ENCODE results near the gene ADGRA1. TPM values are rescaled to one million over a fixed set of nuclear protein-coding genes. Genes with fewer than 3 reads are reported as not detected.

Gene ADGRA1
- total RNA-seq, 1 donor from 2014 or later, result 0.99 TPM

DNA sequence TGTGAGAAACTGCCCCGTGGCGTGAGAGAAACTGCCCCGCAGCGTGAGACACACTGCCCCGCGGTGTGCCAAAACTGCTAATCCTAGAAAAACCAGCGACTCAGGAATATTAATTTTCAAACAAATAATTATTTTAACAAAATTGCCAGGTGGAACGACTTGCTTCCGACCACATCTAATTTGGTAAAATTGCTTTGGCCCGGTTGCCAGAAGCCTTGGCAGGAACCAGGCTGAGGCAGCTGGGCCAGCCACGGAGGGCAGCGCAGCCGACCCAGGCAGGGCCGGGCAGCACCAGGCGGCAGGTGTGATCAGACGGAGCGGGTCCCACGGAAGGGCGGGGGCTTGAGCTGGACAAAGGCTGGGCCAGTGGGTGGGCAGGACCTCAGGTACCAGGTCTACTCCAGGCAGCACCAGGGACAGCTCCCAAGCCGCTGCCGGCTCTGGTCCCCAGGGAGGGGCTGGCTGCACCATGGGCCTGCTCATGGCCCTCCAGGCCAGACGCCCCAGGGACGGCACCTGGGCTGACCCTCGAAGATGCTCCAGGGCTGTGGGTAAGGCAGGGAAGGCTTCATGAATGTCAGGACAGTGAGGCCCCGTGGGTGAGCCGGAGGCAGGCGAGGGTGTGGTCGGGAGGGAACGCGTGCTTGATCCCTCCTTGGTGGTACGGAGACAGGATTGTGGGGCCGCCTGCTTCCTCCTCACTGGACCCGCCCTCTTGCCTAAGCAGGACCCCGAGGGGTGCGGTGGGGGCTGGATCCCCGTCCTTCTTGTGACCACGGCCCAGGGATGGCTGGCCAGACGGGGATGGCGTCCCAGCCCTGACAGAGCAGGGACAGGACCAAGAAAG is 7.7 kb upstream of the ADGRA1 start:
- Mint-ChIP-seq H3K36me3 (no peaks in the 10 kb centered on the region), H3K4me1 (ENCODE audit: unreplicated experiment) (no peaks in the 10 kb centered on the region), H3K27ac (no peak overlapping the region), H3K9me3 (no peaks in the 10 kb centered on the region), H3K27me3 (peaks cover 15% of the 10 kb centered on the region), H3K4me3 (no peak overlapping the region)
- no peak for TF ChIP-seq CTCF (conservative IDR thresholded peaks at IDR 0.05)
- no peak for DNase-seq (ENCODE audit: extremely low spot score, unreplicated experiment)

GRCh38 chr10:133080683-133081040 is 7.1 kb upstream of the ADGRA1 start:
- no peaks in the 10 kb centered on the region for H3K9me3 Mint-ChIP-seq

DNA sequence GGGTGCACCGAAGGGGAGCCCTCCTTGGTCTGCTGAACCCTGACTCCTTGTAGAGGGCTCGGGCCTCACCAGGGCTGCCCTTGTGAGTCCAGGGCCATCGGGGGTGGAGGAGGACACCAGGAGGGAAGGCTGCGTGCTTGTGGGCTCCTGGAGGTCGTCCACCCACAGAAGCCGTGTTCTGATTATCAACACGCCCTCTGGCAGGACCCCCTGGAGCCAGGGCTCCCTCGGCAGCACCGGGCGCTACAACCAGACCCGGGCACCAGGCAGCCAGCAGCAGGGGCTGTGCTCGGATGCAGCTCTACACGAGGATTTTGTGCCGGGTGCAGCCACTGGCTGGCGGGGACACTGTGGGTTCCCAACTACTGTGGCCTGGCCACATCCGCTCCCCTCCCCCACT is 6.1 kb upstream of the ADGRA1 start:
- Mint-ChIP-seq H3K36me3 (no peaks in the 10 kb centered on the region), H3K4me1 (ENCODE audit: unreplicated experiment) (no peaks in the 10 kb centered on the region), H3K27me3 (peaks cover 23% of the 10 kb centered on the region), H3K9me3 (no peaks in the 10 kb centered on the region), H3K27ac (no peak overlapping the region), H3K4me3 (no peak overlapping the region)
- no peak for TF ChIP-seq CTCF (conservative IDR thresholded peaks at IDR 0.05)
- no peak for DNase-seq (ENCODE audit: extremely low spot score, unreplicated experiment)

More at GRCh38 chr10:133080683-133081040, 7.1 kb upstream of the ADGRA1 start:
- no peaks in the 10 kb centered on the region for H3K4me1 Mint-ChIP-seq (ENCODE audit: unreplicated experiment)
- DNase-seq (ENCODE audit: extremely low spot score, unreplicated experiment), result no peak
- no peak for TF ChIP-seq CTCF (conservative IDR thresholded peaks at IDR 0.05)
- H3K4me3 Mint-ChIP-seq, result no peak overlapping the region
- H3K36me3 Mint-ChIP-seq, result no peaks in the 10 kb centered on the region
- peaks cover 17% of the 10 kb centered on the region for H3K27me3 Mint-ChIP-seq
- H3K27ac Mint-ChIP-seq, result no peak overlapping the region

DNA sequence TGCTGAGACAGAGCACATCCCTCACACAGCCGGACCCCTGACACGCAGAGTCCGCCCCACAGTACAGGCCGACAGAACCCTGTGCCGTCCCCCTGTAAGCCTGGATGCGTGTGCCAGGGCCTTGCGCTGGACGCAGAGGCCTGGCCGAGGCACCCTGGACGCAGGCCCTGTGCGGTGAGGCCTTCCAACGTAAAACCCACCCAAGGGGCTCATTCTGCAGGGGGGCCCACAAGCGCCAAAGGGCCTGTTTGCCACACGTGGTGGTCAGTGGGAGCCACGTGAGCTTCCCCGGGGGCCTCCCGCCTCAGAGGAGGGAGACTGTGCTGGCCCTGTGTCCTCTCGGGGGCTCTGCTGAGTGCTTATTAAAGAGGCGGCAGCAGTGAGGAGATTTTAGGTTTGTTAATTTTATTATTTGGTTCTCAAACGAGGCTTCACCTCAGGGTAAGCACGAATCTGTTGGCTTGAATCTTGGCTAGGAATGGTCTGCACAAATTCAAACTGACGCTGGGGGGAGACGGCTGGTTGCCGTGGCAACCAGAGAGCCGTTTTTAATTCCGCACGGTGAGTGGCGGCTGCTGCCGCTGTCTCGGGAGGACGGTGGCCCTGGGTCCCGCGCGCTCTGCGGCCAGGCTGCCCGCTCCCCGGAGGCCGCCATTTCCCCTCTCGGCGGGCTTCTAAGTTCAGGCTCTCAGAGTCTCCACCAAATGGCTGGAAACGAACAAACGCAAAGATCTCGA is 4.9 kb upstream of the ADGRA1 start:
- H3K9me3 Mint-ChIP-seq, result no peaks in the 10 kb centered on the region
- H3K27ac Mint-ChIP-seq, result no peak overlapping the region
- no peaks in the 10 kb centered on the region for H3K4me1 Mint-ChIP-seq (ENCODE audit: unreplicated experiment)
- no peaks in the 10 kb centered on the region for H3K36me3 Mint-ChIP-seq
- H3K4me3 Mint-ChIP-seq, result no peak overlapping the region
- H3K27me3 Mint-ChIP-seq, result peaks cover 33% of the 10 kb centered on the region
- TF ChIP-seq CTCF (conservative IDR thresholded peaks at IDR 0.05), result no peak
- DNase-seq (ENCODE audit: extremely low spot score, unreplicated experiment), result no peak

DNA sequence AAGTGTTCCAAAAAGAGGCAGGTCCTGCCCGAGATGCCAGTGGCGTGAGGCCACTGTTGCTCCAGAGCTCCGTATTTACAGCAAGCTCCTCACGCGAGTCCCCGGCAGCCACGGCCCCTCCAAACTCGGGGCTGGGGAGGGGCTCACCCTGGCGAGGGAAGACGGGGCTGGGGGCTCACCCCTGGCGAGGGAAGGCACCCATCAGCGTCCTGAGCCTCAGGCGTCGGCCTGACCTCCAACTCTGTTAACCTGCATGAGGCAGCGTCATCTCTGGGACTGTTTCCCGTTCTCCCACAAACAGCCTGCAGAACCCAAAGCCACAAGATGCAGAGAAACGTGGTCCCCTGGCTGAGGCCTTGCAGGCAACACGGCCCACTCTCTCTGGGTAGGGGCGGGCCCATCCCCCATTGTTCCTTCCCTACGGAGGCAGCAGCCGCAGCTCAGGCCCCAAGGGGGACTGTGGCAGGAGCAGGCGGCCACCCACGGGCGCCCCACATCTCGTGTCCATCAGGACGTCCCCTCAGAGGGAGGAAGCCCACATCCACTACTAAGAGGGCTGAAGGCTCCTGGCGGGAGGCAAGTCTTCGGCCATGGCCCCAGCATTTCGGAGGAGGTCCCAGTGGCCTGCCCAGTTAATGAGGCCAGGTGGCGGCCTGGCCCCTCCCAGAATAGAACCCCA is 4.2 kb upstream of the ADGRA1 start:
- Mint-ChIP-seq H3K27ac (no peak overlapping the region), H3K9me3 (no peaks in the 10 kb centered on the region), H3K27me3 (peaks cover 33% of the 10 kb centered on the region), H3K36me3 (no peaks in the 10 kb centered on the region), H3K4me1 (ENCODE audit: unreplicated experiment) (no peaks in the 10 kb centered on the region), H3K4me3 (no peak overlapping the region)
- TF ChIP-seq CTCF (conservative IDR thresholded peaks at IDR 0.05), result no peak
- DNase-seq (ENCODE audit: extremely low spot score, unreplicated experiment), result no peak

All from type B pancreatic cell (in vitro differentiated cells).